ENCODE data around the gene ENOPH1.

The ENOPH1 gene

DNA sequence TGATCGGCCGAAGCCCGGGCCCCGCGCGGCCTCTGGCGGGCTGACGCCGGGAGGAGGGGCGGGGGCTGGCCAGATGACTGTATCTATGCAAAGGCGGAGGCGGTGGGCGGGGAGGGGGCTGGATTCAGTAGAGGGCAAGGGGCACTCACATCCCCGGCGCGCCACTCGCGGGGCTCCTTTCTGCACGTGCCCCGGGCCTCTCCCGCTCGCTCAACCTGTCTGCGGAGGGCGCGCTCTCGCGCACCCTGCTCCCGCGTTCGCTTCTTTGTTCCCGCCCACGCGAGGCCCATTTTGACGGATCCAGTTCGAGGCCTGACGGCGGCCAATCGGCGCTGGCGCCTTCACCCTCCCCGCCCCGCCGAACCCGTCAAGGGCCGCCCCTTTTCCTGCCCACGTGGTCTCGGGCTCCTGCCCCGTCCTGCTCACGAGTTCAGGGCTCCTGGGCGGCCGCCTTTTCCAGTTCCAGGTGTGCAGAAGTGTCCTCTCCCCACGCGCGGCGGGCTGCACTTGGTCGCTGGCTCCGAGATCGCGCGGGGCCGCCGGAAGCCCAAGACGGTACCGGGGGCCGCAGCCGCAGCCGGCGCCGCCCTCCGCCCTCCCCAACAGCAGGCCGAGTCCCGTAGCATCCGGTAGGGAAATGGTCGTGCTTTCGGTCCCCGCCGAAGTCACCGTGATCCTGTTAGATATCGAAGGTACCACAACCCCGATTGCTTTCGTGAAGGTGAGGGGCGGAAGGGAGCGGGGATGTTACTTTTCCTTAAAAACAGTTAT, at the start of gene ENOPH1, which contains the start of gene HNRNPDL:
ENOPH1 (plus strand) TSS at position 398 of the 771 bp plus-strand sequence; CDS start at position 638, 240 bp downstream.
HNRNPDL (minus strand) TSS at position 270 of the 771 bp plus-strand sequence. CDS start 772 bp downstream, outside the sequence.
- TF ChIP-seq GATA2 (IDR thresholded peaks at IDR 0.05; ENCODE audit: low read depth, low read length), result no peak; the same call in 1 of the 2 replicates
- TF ChIP-seq GATA3 (IDR thresholded peaks at IDR 0.05; ENCODE audit: low read depth, low read length), result no peak

DNA sequence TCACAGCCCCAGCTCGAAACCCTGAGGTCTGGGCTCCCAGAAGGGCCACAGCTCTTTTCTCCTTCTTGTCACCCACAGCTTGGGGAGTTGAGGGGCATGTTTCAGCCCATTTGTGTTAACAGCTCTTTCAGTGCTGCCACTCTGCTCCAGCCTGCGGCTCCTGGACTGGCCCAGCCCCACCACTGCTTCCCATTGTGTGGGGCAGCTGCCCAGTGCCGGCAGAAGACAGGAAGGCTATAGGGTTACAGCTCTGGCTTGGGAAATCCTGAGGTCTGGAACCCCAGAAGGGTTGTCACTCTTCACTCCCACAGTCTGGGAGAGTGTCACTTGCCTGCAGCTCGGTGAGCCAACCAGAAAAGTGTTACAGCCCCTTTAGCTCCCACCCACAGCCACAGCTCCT, 49.6 kb upstream of the ENOPH1 start:
- TF ChIP-seq GATA3 (IDR thresholded peaks at IDR 0.05; ENCODE audit: low read depth, low read length) (no peak), GATA2 (IDR thresholded peaks at IDR 0.05; ENCODE audit: low read depth, low read length) (no peak)

DNA sequence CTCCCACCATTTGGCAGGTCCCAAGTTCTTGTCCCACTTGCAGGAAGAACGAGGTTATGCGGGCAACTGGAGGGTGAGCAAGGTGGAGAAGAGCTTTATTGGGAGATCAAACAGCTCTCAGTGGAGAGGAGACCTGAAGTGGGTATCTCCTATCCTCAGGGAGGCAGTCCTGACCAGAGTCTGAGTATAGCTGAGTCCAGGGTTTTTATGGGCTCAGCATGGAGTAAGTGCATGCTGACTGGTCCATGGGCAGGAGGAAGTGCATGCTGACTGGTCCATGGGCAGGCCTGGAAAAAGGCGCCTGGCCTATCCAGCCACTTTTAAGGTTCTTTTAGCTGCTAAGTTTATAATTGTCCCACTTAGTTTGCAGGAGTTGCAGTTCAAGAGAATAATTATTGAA, 49.2 kb upstream of the ENOPH1 start:
- TF ChIP-seq GATA3 (IDR thresholded peaks at IDR 0.05; ENCODE audit: low read depth, low read length) (no peak), GATA2 (IDR thresholded peaks at IDR 0.05; ENCODE audit: low read depth, low read length) (no peak)

DNA sequence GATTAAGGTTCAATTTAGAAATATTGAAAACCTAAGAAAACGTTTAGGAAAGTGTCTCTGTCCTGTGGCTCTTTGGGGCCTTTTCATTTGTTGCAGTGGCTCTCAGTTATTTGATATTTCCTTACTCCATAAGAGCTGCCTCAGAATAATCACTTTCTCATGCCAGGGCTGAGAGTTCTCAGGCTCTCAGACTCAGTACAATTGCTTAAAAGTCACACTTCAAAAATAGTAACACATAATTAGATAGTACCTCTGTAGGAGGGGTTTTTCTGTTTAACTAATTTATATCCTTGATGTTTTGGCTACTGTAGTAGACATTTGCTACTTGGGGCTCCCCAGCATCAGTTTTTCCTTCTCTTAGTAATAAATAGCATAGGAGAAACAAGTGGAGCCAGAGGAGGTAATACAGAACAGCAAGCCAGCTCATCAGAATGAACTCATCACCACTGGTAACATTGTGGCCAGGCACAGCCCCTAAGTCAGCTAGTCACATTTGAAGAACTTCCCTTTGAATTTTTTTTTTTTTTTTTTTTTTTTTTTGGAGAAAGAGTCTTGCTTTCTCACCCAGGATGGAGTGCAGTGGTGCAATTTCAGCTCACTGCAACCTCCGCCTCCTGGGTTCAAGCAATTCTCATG, 48.6 kb upstream of the ENOPH1 start:
- TF ChIP-seq GATA2 (IDR thresholded peaks at IDR 0.05; ENCODE audit: low read depth, low read length) (no peak), GATA3 (IDR thresholded peaks at IDR 0.05; ENCODE audit: low read depth, low read length) (no peak)

- TF ChIP-seq GATA2 (IDR thresholded peaks at IDR 0.05; ENCODE audit: low read depth, low read length) (no peak), GATA3 (IDR thresholded peaks at IDR 0.05; ENCODE audit: low read depth, low read length) (no peak)
These were observed 47.6 kb upstream of the ENOPH1 start for GRCh38 chr4:82382751-82383150.

DNA sequence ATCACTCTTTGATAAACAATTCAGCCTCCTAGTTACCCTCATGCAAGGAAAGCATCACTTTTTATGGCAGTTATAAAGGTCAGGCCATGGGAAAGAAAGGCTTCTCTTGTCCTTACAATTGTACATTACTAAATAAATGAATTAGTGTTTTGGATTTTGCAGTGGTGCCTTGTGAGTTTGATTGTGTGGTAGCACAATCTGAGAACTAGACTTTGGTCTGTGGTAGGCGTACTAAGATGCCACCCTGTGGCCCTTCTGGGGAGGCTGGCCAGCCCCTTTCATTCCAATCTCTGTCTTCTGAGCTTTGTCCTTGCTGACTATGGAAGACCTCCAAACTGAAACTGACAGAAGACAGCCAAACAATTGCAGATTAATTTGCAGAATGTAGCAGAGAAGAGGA, 42.0 kb upstream of the ENOPH1 start:
- no peak for TF ChIP-seq GATA2 (IDR thresholded peaks at IDR 0.05; ENCODE audit: low read depth, low read length)
- no peak for TF ChIP-seq GATA3 (IDR thresholded peaks at IDR 0.05; ENCODE audit: low read depth, low read length)

DNA sequence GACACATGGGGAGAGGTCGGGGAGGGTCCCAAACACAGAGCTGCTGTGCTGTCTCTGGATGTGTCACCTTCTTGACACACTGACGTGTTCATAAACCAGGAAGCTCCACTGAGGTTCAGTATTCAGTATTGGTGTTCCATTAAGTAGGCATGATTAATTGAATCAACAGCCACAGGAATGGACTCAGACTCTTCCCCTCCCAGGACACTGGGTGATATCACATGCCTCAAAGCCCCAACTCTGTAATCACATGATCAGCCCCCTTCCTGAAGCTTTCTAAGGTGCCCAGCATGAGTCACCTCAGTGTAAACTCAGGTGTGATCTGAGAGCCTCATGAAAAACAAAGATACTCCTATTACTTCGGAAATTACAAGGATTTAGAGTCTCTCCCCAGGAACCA, 35.5 kb upstream of the ENOPH1 start:
- TF ChIP-seq GATA3 (IDR thresholded peaks at IDR 0.05; ENCODE audit: low read depth, low read length) (no peak), GATA2 (IDR thresholded peaks at IDR 0.05; ENCODE audit: low read depth, low read length) (no peak)

DNA sequence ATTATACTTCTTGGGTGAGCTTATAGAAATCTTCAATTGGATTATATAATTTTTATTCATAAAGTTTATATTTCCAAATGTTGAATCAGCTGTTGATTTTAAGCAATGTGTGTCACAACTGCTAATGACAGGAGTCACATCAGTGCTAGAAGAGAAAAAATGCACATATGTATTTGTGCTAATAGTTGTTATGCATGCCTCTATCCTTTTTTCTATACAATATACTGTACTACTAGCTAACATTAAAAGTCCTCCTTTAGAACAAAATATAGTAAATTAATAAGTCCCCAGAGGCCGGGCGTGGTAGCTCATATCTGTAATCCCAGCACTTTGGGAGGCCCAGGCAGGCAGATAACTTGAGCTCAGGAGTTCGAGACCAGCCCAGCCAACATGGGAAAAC, 32.9 kb upstream of the ENOPH1 start:
- no peak for TF ChIP-seq GATA2 (IDR thresholded peaks at IDR 0.05; ENCODE audit: low read depth, low read length)

- TF ChIP-seq GATA2 (IDR thresholded peaks at IDR 0.05; ENCODE audit: low read depth, low read length), result no peak
- no peak for TF ChIP-seq GATA3 (IDR thresholded peaks at IDR 0.05; ENCODE audit: low read depth, low read length)
These were observed 32.1 kb upstream of the ENOPH1 start for GRCh38 chr4:82398263-82398662.

DNA sequence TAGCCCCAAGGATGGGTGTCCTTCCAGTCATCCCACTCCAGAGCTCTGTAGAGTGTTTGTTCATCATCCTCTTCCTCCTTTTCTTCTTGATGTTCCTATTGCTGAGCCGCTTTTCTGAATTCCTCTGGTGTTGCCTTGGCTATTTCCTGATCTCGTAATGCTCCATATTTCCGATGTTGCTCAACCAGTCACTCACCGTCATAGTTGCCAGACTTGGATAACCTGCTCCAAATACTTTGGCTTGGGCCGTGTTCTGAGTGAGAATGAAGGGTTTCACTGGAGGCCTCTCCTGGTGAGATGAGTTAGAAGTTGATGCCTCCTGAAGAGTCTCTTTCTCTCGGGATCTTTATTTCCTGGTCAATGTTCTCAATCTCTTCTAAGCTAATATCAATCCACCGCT, 28.8 kb upstream of the ENOPH1 start:
- TF ChIP-seq GATA2 (IDR thresholded peaks at IDR 0.05; ENCODE audit: low read depth, low read length) (no peak), GATA3 (IDR thresholded peaks at IDR 0.05; ENCODE audit: low read depth, low read length) (no peak)

DNA sequence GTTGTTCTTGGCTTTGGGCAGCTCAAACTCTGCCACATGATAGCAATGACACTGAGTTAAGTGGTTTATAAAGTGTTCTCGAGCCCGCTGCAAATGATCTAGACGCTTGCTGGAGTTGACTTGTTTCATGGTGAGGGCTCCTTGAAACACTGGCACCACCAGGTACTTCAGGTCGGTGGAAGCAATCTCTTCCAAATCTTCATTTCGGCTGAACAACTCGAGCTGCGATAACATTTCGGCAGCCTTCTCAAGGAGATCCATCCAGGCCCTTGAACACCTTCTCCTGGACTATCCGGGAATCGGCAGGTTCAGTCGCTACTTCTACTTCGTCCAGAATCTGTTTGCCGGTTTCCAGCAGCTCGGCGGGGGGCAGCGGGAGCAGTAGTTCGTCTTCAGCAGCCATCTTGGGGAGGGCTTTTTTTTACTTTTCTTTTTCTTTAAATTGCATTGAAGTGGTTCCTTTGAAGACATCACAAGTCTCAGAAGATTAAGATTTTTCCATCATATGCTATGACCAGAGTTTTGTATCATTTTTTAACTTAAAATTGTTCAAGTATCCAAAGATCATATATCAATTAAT, 28.1 kb upstream of the ENOPH1 start:
- TF ChIP-seq GATA3 (IDR thresholded peaks at IDR 0.05; ENCODE audit: low read depth, low read length) (no peak), GATA2 (IDR thresholded peaks at IDR 0.05; ENCODE audit: low read depth, low read length) (no peak)

DNA sequence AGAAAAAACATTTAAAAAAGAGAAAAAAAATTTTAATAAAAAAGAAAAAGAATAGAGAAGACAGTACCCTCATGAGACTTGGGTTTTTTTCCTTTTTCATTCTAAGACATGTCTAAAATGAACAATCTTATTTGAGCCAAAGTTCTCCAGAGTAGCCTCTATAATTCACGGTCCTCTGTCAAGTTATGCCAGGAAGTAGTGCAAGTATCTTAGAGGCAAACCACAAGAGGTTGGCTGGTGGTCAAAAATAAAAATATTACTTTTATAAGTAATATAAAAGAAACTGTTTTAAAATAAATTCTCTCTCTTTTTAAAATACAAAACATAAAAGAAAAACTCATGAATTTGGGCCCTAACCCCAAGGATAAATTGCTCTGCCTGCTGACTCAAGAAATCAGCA, 26.7 kb upstream of the ENOPH1 start:
- TF ChIP-seq GATA3 (IDR thresholded peaks at IDR 0.05; ENCODE audit: low read depth, low read length) (no peak), GATA2 (IDR thresholded peaks at IDR 0.05; ENCODE audit: low read depth, low read length) (no peak)

- TF ChIP-seq GATA2 (IDR thresholded peaks at IDR 0.05; ENCODE audit: low read depth, low read length), result no peak
- no peak for TF ChIP-seq GATA3 (IDR thresholded peaks at IDR 0.05; ENCODE audit: low read depth, low read length)
These were observed 14.4 kb upstream of the ENOPH1 start for GRCh38 chr4:82415922-82416365.

GRCh38 chr4:82419451-82419850, 10.9 kb upstream of the ENOPH1 start:
- TF ChIP-seq GATA3 (IDR thresholded peaks at IDR 0.05; ENCODE audit: low read depth, low read length) (no peak), GATA2 (IDR thresholded peaks at IDR 0.05; ENCODE audit: low read depth, low read length) (no peak)

All from SH-SY5Y (cell line).